PC-3 (cell line): ENCODE measurements around the gene FOXRED2. TPM values are rescaled to one million over a fixed set of nuclear protein-coding genes. Genes with fewer than 3 reads are reported as not detected.
A peak's percentile ranks its signal among the peaks of the same experiment; 100 is the strongest.
"Not testable (repeated sequence)": the region's sequence is repeated elsewhere in the genome, so short reads cannot be mapped to it uniquely, and the experiment has no call there.

Experiments
- ATAC-seq: fragments of 200-7000 bp; cut with Tn5 transposase; 2 replicates; pipeline ENCODE4 v1.9.1; 2020; ENCODE audit warnings: mild to moderate bottlenecking, moderate library complexity
- BruUV-seq: library from RNA; stranded (reverse); fragments of 400-500 nt; replicated peaks from 2 replicates; lab custom pipeline; 2021; lab: Mats Ljungman, UMichigan
- CTCF ChIA-PET: fragments of 300-600 bp; sonication (Branson Sonifier 250); formaldehyde crosslinking; loops from one replicate; lab custom pipeline; 2022; ENCODE audit warnings: antibody characterized with exemption; lab: Charles Lee
- POLR2A ChIA-PET: fragments of 300-600 bp; sonication (Branson Sonifier 250); formaldehyde crosslinking; loops from one replicate; lab custom pipeline; 2022; ENCODE audit warnings: antibody characterized with exemption; ENCODE audit not compliant: unreplicated experiment; lab: Charles Lee
- DNase-seq: peaks from one replicate; pipeline ENCODE4 v3.0.0-alpha.2; 2015
- H2AFZ ChIP-seq: fragments of 300-600 bp; sonication (generic); 2 replicates; pipeline ENCODE4 v1.6.0; 2016; ENCODE audit warnings: antibody characterized with exemption, low read length
- H3F3A ChIP-seq: fragments of 300-600 bp; sonication (generic); one replicate; pipeline ENCODE4 v1.6.0; 2017; ENCODE audit warnings: antibody characterized with exemption, low read length, control low read depth, mild to moderate bottlenecking; ENCODE audit not compliant: unreplicated experiment
- H3K27ac ChIP-seq: fragments of 300-600 bp; sonication (generic); 2 replicates; pipeline ENCODE4 v1.5.1; 2016; ENCODE audit warnings: mild to moderate bottlenecking, low read length
- H3K27me3 ChIP-seq: fragments of 300-600 bp; sonication (generic); 2 replicates; pipeline ENCODE4 v1.6.1; 2016; ENCODE audit warnings: low read length, mixed read lengths
- H3K36me3 ChIP-seq: fragments of 300-600 bp; sonication (generic); 2 replicates; pipeline ENCODE4 v1.6.1; 2016; ENCODE audit warnings: low read depth, mixed run types, low read length, mixed read lengths
- H3K4me1 ChIP-seq: fragments of 300-600 bp; sonication (generic); 2 replicates; pipeline ENCODE4 v1.5.1; 2016; ENCODE audit warnings: low read length; ENCODE audit not compliant: insufficient read depth
- H3K4me2 ChIP-seq: fragments of 300-600 bp; sonication (generic); 2 replicates; pipeline ENCODE4 v1.6.0; 2016; ENCODE audit warnings: low read length
- H3K4me3 ChIP-seq: fragments of 300-600 bp; sonication (generic); 2 replicates; pipeline ENCODE4 v1.5.1; 2016; ENCODE audit warnings: mild to moderate bottlenecking, low read length, mixed read lengths
- H3K79me2 ChIP-seq: fragments of 300-600 bp; sonication (generic); 2 replicates; pipeline ENCODE4 v1.6.1; 2017; ENCODE audit warnings: low read length, mixed read lengths
- H3K9ac ChIP-seq: fragments of 300-600 bp; sonication (generic); 2 replicates; pipeline ENCODE4 v1.6.0; 2016; ENCODE audit warnings: mild to moderate bottlenecking, low read length
- H3K9me2 ChIP-seq: fragments of 300-600 bp; sonication (generic); replicated peaks from 2 replicates; pipeline ENCODE4 v1.6.1; 2016; ENCODE audit warnings: mixed run types, low read length, mixed read lengths
- H3K9me3 ChIP-seq: fragments of 300-600 bp; sonication (generic); 2 replicates; pipeline ENCODE4 v1.6.1; 2016; ENCODE audit warnings: low read length, mixed read lengths
- H4K20me1 ChIP-seq: fragments of 300-600 bp; sonication (generic); 2 replicates; pipeline ENCODE4 v1.6.1; 2016; ENCODE audit warnings: low read length, mixed read lengths
- CTCF ChIP-seq: fragments of 300-600 bp; sonication (generic); conservative IDR thresholded peaks from 2 replicates; pipeline ENCODE4 v1.5.1; 2017; ENCODE audit warnings: antibody characterized with exemption, low read depth, mild to moderate bottlenecking, low read length
- EZH2 ChIP-seq: fragments of 300-600 bp; sonication (generic); IDR thresholded peaks from one replicate; pipeline ENCODE4 v1.6.1; 2017; ENCODE audit warnings: antibody characterized with exemption, mild to moderate bottlenecking, low read length; ENCODE audit not compliant: unreplicated experiment
- EZH2phosphoT487 ChIP-seq: fragments of 300-600 bp; sonication (generic); IDR thresholded peaks from 2 replicates; pipeline ENCODE4 v1.6.1; 2018; ENCODE audit warnings: mild to moderate bottlenecking, antibody characterized with exemption, low read length, borderline replicate concordance
- intact Hi-C: fragments of 100-400 bp; cut with micrococcal nuclease; formaldehyde crosslinking; loops from 2 replicates; pipeline ENCODE4 v1.9.0; 2023
- total RNA-seq: library from RNA; depleted of rRNA; stranded (reverse); fragments of >200 nt; gene quantifications from 2 replicates; pipeline ENCODE4 v1.2.3, GENCODE V29; 2014

FOXRED2 gene
- total RNA-seq, 1 experiment from 2014 or later = 5.5 TPM

- peak overlapping the region; percentile 71 for H2AFZ ChIP-seq
- H3K9ac ChIP-seq = peak overlapping the region; percentile 97
- TF ChIP-seq CTCF (no peak), EZH2 (no peak), EZH2phosphoT487 (no peak)
- peaks cover 20% of the 10 kb centered on the region for H4K20me1 ChIP-seq
- H3K9me2 ChIP-seq = no peaks in the 10 kb centered on the region
- peaks cover 33% of the 10 kb centered on the region for H3K36me3 ChIP-seq
- peak overlapping the region; percentile 86 for H3K27ac ChIP-seq
- DNase-seq (no peak), ATAC-seq (no peak)
- H3K79me2 ChIP-seq = peaks cover 39% of the 10 kb centered on the region
- intact Hi-C loops = no loop called here
- H3K4me1 ChIP-seq = peaks cover 15% of the 10 kb centered on the region
- no TSS peak for BruUV-seq
- ChIA-PET CTCF (no interaction called here), POLR2A (no interaction called here)
- peak overlapping the region; percentile 99 for H3K4me2 ChIP-seq
- H3K4me3 ChIP-seq = peak overlapping the region; percentile 88
- H3K9me3 ChIP-seq = no peaks in the 10 kb centered on the region
- H3K27me3 ChIP-seq = no peaks in the 10 kb centered on the region
- H3F3A ChIP-seq = no peaks in the 10 kb centered on the region
Observed at GRCh38 chr22:36528341-36528740, 21.5 kb upstream of the FOXRED2 start.

- Histone ChIP-seq H3K27ac (no peak overlapping the region), H3K79me2 (peaks cover 26% of the 10 kb centered on the region), H2AFZ (no peak overlapping the region), H3K9me3 (no peaks in the 10 kb centered on the region), H3F3A (no peaks in the 10 kb centered on the region), H3K4me2 (no peak overlapping the region), H3K4me1 (peaks cover 7% of the 10 kb centered on the region; the same call in 1 of the 2 replicates), H3K36me3 (peaks cover 77% of the 10 kb centered on the region), H3K9me2 (no peaks in the 10 kb centered on the region), H3K9ac (no peak overlapping the region), H3K27me3 (no peaks in the 10 kb centered on the region), H4K20me1 (peaks cover 20% of the 10 kb centered on the region), H3K4me3 (no peak overlapping the region)
- DNase-seq = no peak
- ChIA-PET CTCF (no interaction called here), POLR2A (no interaction called here)
- intact Hi-C loops = no loop called here
- no TSS peak for BruUV-seq
- TF ChIP-seq EZH2 (no peak), CTCF (no peak), EZH2phosphoT487 (no peak)
- no peak for ATAC-seq
Observed at GRCh38 chr22:36522662-36523061, 15.8 kb upstream of the FOXRED2 start.

GRCh38 chr22:36520423-36520822 lies 13.6 kb upstream of the FOXRED2 start:
- intact Hi-C loops = no loop called here
- H3K9me2 ChIP-seq = no peaks in the 10 kb centered on the region
- H3F3A ChIP-seq = no peaks in the 10 kb centered on the region
- H2AFZ ChIP-seq = no peak overlapping the region
- no peaks in the 10 kb centered on the region for H3K4me1 ChIP-seq
- TF ChIP-seq EZH2phosphoT487 = no peak
- no peak for TF ChIP-seq EZH2
- TF ChIP-seq CTCF = no peak
- ATAC-seq (no peak), DNase-seq (no peak)
- H3K27ac ChIP-seq = no peak overlapping the region
- H3K4me3 ChIP-seq = no peak overlapping the region
- H3K36me3 ChIP-seq = peaks cover 77% of the 10 kb centered on the region
- peaks cover 3% of the 10 kb centered on the region; the same call in 1 of the 2 replicates for H3K79me2 ChIP-seq
- H3K4me2 ChIP-seq = no peak overlapping the region
- no peaks in the 10 kb centered on the region for H3K27me3 ChIP-seq
- BruUV-seq = no TSS peak
- no peak overlapping the region for H3K9ac ChIP-seq
- CTCF ChIA-PET = no interaction called here
- no peaks in the 10 kb centered on the region for H3K9me3 ChIP-seq
- POLR2A ChIA-PET = interaction anchor here (0.7 kb wide), 1 partner anchor 10 kb away, joined by 5 read pairs; no protein-coding TSS in a partner anchor
- H4K20me1 ChIP-seq = peaks cover 2% of the 10 kb centered on the region; the same call in 1 of the 2 replicates

- H3K27me3 ChIP-seq, ATAC-seq, DNase-seq, H3K9me3 ChIP-seq, CTCF ChIA-PET, H3K9ac ChIP-seq, BruUV-seq, H4K20me1 ChIP-seq, H3K79me2 ChIP-seq, H3F3A ChIP-seq, H2AFZ ChIP-seq, H3K27ac ChIP-seq, H3K9me2 ChIP-seq, H3K4me1 ChIP-seq, intact Hi-C loops, H3K4me2 ChIP-seq, H3K4me3 ChIP-seq: not testable (repeated sequence)
- H3K36me3 ChIP-seq = peaks cover 73% of the 10 kb centered on the region
- POLR2A ChIA-PET = interaction anchor here (0.6 kb wide), 1 partner anchor 10 kb away, joined by 3 read pairs; no protein-coding TSS in a partner anchor
Observed at GRCh38 chr22:36519906-36520305, 13.1 kb upstream of the FOXRED2 start.
